CD1c-positive myeloid dendritic cell (primary cell): ENCODE data around the gene PSMD9.
"Not testable (repeated sequence)": the region's sequence is repeated elsewhere in the genome, so short reads cannot be mapped to it uniquely, and the experiment has no call there.

Experiments used
- DNase-seq: peaks from one replicate; pipeline ENCODE4 v3.0.0-alpha.2; 2016; ENCODE audit errors: extremely low spot score

The PSMD9 gene

GRCh38 chr12:121873216-121873569 is 15.4 kb upstream of the PSMD9 start:
- DNase-seq, result no peak

GRCh38 chr12:121874071-121874470 is 14.5 kb upstream of the PSMD9 start:
- DNase-seq, result peak; percentile 19

GRCh38 chr12:121875582-121875981 is 13.0 kb upstream of the PSMD9 start:
- DNase-seq, result no peak

GRCh38 chr12:121876080-121876447 is 12.5 kb upstream of the PSMD9 start:
- not testable (repeated sequence) for DNase-seq

- DNase-seq, result no peak
Measured at GRCh38 chr12:121883315-121883660, 5.3 kb upstream of the PSMD9 start.

- not testable (repeated sequence) for DNase-seq
Measured at GRCh38 chr12:121885129-121885528, 3.5 kb upstream of the PSMD9 start.

DNA sequence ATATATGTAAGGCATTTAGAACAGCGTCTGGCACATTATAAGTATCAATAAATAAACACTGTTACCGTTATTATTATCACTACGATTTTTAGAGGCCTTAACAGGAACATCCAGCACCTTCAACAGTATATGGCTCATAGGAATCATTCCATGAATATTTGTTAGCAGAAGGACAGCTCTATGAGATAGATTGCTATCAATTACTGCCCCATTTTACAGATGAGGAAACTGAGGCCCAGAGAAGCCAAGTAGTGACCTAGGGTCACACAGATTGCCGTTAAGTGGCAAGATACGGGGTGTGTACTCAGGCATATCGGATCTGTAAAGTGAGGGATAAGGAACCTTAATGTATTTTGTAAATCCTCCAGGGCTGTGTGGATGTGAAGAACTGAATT is 510 bp upstream of the PSMD9 start:
- no peak for DNase-seq

DNA sequence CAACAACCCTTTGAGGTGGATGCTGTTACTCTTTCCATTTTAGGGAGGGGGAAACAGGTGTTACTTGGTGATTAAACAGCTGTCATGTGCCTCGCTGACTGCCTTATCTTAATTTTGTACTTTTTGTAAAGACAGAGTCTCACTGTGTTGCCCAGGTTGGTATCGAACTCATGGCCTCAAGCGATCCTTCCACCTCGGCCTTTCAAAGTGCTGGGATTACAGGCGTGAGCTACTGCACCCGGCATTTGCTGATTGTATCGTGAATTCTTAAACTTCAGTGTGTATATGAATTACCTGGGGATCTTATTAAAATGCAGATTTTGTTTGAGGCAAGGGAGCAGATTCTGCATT is 659 bp downstream of the PSMD9 start:
- DNase-seq, result no peak

GRCh38 chr12:121889661-121890060 is 1.1 kb downstream of the PSMD9 start:
- DNase-seq, result not testable (repeated sequence)

- no peak for DNase-seq
Measured at GRCh38 chr12:121892673-121893561, 4.3 kb downstream of the PSMD9 start.

DNA sequence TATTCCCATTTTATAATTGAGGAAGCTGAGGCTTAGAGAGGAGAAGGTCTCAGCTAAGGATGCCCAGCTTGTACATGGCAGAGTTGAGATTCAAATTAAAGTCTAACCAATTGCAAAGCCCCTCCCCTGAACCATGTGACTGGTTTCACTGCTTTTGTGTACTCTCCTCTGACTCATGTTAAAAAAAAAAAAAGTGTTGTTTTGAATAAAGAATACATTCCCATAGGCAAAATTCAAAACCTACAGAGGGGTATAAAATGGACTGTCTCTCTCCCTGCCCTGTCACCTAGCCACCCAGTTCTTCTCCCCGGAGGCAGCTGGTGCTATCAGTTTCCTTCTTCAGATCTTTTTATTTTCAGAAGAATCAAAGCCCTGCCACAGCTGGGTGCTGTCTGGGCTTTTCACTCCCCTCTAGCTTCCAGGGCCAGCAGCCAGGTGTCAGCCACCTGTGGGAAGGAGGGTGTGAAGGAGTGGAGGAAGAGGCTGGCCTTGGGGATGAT is 5.4 kb downstream of the PSMD9 start:
- no peak for DNase-seq

- no peak for DNase-seq
Measured at GRCh38 chr12:121894633-121895032, 6.0 kb downstream of the PSMD9 start.

- DNase-seq, result no peak
Measured at GRCh38 chr12:121898287-121898686, 9.7 kb downstream of the PSMD9 start.

DNA sequence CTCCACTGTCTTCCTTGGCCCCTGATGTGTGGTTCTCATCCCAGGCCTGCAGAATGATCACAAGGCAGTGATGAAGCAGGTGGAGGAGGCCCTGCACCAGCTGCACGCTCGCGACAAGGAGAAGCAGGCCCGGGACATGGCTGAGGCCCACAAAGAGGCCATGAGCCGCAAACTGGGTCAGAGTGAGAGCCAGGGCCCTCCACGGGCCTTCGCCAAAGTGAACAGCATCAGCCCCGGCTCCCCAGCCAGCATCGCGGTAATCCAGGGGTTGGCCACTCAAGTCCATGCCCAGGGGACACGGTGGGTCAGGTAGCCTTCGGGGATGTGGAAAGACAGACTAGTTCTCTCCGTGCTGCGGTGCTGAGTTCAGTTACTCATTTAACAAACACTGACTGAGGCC is 11.0 kb downstream of the PSMD9 start:
- no peak for DNase-seq

- DNase-seq, result no peak
Measured at GRCh38 chr12:121903202-121903601, 14.6 kb downstream of the PSMD9 start.

DNA sequence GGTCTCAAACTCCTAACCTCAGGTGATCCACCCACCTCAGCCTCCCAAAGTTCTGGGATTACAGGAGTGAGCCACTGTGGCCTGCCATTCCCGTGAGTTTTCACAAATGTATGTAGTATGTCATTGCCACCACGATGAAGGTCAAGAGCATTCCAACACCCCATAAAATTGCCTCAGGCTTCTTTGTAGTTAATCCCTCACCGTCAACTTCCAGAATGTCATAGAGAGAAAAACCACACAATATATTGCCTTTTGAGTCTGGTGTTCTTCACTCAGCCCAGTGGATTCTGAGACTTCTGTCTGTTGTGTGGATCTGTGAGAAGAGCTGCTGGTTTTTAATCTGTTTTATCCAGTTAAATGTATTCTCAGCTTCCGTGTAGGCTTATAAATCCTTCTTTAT is 17.2 kb downstream of the PSMD9 start:
- DNase-seq, result no peak

DNA sequence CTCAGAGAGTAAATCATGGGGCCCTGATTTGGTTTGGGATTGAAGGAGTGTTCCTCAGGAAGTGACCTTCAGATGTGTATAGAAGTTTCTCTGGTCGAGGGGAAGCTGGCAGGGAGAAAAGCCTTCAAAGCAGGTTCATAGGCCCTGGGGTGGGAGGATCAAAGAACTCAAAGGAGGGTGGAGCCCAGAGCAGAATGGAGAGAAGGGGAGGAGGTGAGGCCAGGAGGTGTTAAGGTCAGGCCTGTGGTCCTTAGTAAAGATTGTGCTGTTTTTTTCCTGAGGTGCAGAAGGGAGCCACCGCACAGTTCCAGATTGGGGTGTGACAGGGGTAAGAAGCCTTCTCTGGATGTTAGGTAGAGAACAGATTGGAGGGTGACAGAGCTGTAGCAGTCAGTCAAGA is 20.1 kb downstream of the PSMD9 start:
- DNase-seq, result no peak

GRCh38 chr12:121911824-121912585 is 23.4 kb downstream of the PSMD9 start:
- no peak for DNase-seq

DNA sequence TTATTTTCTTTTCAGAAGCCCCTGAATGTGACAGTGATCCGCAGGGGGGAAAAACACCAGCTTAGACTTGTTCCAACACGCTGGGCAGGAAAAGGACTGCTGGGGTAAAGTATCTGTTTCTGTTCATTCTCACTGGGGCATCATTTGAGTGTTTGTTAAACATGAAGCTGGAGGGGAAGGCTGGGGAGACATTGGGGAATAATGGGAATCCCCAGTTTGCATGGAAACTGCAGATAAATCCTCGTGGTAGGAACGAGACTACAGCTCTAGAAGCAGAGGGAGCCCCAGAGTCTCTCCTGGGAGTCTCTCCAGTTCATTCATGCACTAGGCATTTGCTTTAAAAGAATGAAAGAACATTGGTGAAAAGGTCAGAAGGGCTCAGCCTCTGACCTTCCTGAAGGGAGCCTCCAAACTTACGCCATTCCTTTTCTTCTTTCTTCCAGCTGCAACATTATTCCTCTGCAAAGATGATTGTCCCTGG is 27.3 kb downstream of the PSMD9 start:
- no peak for DNase-seq

DNA sequence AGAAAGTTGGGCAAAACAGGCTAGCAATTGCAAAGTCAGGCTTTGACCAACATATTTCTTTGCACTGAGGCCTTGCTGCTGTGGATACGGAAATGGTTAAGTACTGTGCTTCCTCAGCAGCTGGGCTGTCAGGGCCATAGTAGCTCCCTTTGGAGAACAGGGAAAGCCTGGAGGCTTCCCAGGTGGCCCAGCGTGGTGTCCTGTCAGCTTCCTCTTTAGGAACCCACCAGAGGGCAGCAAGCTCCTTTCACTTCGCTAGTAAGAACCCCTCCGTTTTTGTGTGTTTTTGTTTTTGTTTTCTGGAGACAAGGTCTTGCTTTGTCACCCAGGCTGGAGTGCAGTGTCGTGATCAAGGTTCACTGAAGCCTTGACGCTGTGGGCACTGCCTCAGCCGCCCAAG is 28.1 kb downstream of the PSMD9 start:
- peak; percentile 28 for DNase-seq

GRCh38 chr12:121917950-121918678 is 29.5 kb downstream of the PSMD9 start, which contains the start of gene CFAP251:
TSS of gene CFAP251 (plus strand) at chr12:121918592. CDS start at chr12:121921306, 2,714 bp downstream.
- peak; percentile 98 for DNase-seq

GRCh38 chr12:121918679-121919038 is 30.1 kb downstream of the PSMD9 start:
- no peak for DNase-seq
